ENCODE data around the gene ABHD6. TPM values are rescaled to one million over a fixed set of nuclear protein-coding genes. Genes with fewer than 3 reads are reported as not detected.

ABHD6 gene
- polyA plus RNA-seq, 1 donor from 2014 or later: 38.9 TPM

DNA sequence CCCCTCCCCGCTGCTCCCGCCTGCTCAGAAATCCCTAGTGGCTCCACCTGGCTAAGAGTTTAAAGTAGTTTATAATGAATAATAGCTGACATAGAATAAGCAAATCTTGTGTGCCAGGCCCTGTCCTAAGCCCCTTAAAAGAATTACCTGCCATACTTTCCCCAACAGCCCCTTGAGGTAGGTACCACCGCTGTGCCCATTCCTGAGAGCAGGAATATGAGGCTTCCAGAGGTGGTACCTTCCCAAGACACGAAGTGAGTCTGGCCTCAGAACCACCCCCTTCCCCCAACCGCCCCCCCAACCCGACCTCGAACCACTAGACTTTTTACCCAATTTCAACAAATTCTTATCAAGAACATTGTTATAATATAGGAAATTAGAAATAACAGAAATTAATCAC lies 1.2 kb downstream of the ABHD6 start:
- peak overlapping the region; percentile 80 for H3K9ac ChIP-seq (ENCODE audit: low read length)
- H3K27me3 ChIP-seq (ENCODE audit: insufficient read depth, low read depth, low read length): peaks cover 5% of the 10 kb centered on the region
- H3K27ac ChIP-seq (ENCODE audit: low read length): no peak overlapping the region
- no peaks in the 10 kb centered on the region for H4K20me1 ChIP-seq (ENCODE audit: insufficient read depth)
- H3K9me2 ChIP-seq (ENCODE audit: insufficient read depth, low read length): no peaks in the 10 kb centered on the region
- H3K4me3 ChIP-seq (ENCODE audit: low read length): peak overlapping the region; percentile 81
- TF ChIP-seq, protein P1, sequence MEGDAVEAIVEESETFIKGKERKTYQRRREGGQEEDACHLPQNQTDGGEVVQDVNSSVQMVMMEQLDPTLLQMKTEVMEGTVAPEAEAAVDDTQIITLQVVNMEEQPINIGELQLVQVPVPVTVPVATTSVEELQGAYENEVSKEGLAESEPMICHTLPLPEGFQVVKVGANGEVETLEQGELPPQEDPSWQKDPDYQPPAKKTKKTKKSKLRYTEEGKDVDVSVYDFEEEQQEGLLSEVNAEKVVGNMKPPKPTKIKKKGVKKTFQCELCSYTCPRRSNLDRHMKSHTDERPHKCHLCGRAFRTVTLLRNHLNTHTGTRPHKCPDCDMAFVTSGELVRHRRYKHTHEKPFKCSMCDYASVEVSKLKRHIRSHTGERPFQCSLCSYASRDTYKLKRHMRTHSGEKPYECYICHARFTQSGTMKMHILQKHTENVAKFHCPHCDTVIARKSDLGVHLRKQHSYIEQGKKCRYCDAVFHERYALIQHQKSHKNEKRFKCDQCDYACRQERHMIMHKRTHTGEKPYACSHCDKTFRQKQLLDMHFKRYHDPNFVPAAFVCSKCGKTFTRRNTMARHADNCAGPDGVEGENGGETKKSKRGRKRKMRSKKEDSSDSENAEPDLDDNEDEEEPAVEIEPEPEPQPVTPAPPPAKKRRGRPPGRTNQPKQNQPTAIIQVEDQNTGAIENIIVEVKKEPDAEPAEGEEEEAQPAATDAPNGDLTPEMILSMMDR (IDR thresholded peaks at IDR 0.05; ENCODE audit: poor library complexity, severe bottlenecking): no peak
- TF ChIP-seq REST (IDR thresholded peaks at IDR 0.05; ENCODE audit: borderline replicate concordance) (no peak), MXI1 (conservative IDR thresholded peaks at IDR 0.05; ENCODE audit: poor library complexity, severe bottlenecking) (no peak), POLR2AphosphoS5 (IDR thresholded peaks at IDR 0.05) (no peak), EZH2 (IDR thresholded peaks at IDR 0.05; ENCODE audit: borderline replicate concordance, insufficient read depth, low read length, poor library complexity, severe bottlenecking) (no peak), RAD21 (conservative IDR thresholded peaks at IDR 0.05) (no peak), EP300 (conservative IDR thresholded peaks at IDR 0.05; ENCODE audit: poor library complexity, severe bottlenecking) (no peak), TAF1 (IDR thresholded peaks at IDR 0.05; ENCODE audit: low read depth) (no peak), SMC3 (conservative IDR thresholded peaks at IDR 0.05; ENCODE audit: poor library complexity) (no peak)
- no peaks in the 10 kb centered on the region for H3K9me3 ChIP-seq (ENCODE audit: low read length)
- no peaks in the 10 kb centered on the region for H3K36me3 ChIP-seq (ENCODE audit: insufficient read depth, low read length)
- H3K4me2 ChIP-seq (ENCODE audit: low read length): peak overlapping the region; percentile 40
- H3F3A ChIP-seq (ENCODE audit: insufficient read depth, low read length, poor library complexity, severe bottlenecking): no peaks in the 10 kb centered on the region
- H3K79me2 ChIP-seq (replicated peaks; ENCODE audit: insufficient read depth, low read length): no peaks in the 10 kb centered on the region
- H2AFZ ChIP-seq (ENCODE audit: low read depth, low read length): no peak overlapping the region

- Histone ChIP-seq H3K9me2 (ENCODE audit: insufficient read depth, low read length) (no peaks in the 10 kb centered on the region), H3K36me3 (ENCODE audit: insufficient read depth, low read length) (no peaks in the 10 kb centered on the region), H3F3A (ENCODE audit: insufficient read depth, low read length, poor library complexity, severe bottlenecking) (no peaks in the 10 kb centered on the region), H3K4me3 (ENCODE audit: low read length) (no peak overlapping the region), H2AFZ (ENCODE audit: low read depth, low read length) (no peak overlapping the region), H3K9me3 (ENCODE audit: low read length) (no peaks in the 10 kb centered on the region), H3K79me2 (replicated peaks; ENCODE audit: insufficient read depth, low read length) (no peaks in the 10 kb centered on the region), H3K4me2 (ENCODE audit: low read length) (no peak overlapping the region), H3K27ac (ENCODE audit: low read length) (no peak overlapping the region), H4K20me1 (ENCODE audit: insufficient read depth) (no peaks in the 10 kb centered on the region), H3K27me3 (ENCODE audit: insufficient read depth, low read depth, low read length) (no peaks in the 10 kb centered on the region), H3K9ac (ENCODE audit: low read length) (no peak overlapping the region)
- TF ChIP-seq SMC3 (conservative IDR thresholded peaks at IDR 0.05; ENCODE audit: poor library complexity) (no peak), POLR2AphosphoS5 (IDR thresholded peaks at IDR 0.05) (no peak), REST (IDR thresholded peaks at IDR 0.05; ENCODE audit: borderline replicate concordance) (no peak), MXI1 (conservative IDR thresholded peaks at IDR 0.05; ENCODE audit: poor library complexity, severe bottlenecking) (no peak), RAD21 (conservative IDR thresholded peaks at IDR 0.05) (no peak), TAF1 (IDR thresholded peaks at IDR 0.05; ENCODE audit: low read depth) (no peak), EZH2 (IDR thresholded peaks at IDR 0.05; ENCODE audit: borderline replicate concordance, insufficient read depth, low read length, poor library complexity, severe bottlenecking) (no peak), EP300 (conservative IDR thresholded peaks at IDR 0.05; ENCODE audit: poor library complexity, severe bottlenecking) (no peak)
- TF ChIP-seq, protein P1 (IDR thresholded peaks at IDR 0.05; ENCODE audit: poor library complexity, severe bottlenecking): no peak
These were observed 3.9 kb downstream of the ABHD6 start for GRCh38 chr3:58241306-58242044.

Measured in neural cell (in vitro differentiated cells).